Measurements from ENCODE around the gene PCDHGA5.
"Not testable (repeated sequence)": the region's sequence is repeated elsewhere in the genome, so short reads cannot be mapped to it uniquely, and the experiment has no call there.

Gene PCDHGA5

DNA sequence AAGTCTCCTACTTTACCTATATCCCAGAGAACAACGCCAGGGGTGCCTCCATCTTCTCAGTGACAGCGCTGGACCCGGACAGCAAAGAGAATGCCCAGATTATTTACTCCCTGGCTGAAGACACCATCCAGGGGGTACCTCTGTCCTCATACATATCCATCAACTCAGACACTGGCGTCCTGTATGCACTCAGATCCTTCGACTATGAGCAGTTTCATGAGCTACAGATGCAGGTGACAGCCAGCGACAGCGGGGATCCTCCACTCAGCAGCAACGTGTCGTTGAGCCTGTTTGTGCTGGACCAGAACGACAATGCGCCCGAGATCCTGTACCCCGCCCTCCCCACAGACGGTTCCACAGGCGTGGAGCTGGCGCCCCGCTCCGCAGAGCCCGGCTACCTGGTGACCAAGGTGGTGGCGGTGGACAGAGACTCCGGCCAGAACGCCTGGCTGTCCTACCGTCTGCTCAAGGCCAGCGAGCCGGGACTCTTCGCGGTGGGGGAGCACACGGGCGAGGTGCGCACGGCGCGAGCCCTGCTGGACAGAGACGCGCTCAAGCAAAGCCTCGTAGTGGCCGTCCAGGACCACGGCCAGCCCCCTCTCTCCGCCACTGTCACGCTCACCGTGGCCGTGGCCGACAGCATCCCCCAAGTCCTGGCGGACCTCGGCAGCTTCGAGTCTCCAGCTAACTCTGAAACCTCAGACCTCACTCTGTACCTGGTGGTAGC lies 50.7 kb downstream of the PCDHGA5 start:
- not testable (repeated sequence) for DNase-seq (ENCODE audit: low read depth)

DNA sequence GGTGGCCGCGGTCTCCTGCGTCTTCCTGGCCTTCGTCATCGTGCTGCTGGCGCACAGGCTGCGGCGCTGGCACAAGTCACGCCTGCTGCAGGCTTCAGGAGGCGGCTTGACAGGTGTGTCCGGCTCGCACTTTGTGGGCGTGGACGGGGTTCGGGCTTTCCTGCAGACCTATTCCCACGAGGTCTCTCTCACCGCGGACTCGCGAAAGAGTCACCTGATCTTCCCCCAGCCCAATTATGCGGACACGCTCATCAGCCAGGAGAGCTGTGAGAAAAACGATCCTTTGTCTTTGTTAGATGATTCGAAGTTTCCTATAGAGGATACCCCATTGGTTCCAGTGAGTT lies 51.3 kb downstream of the PCDHGA5 start:
- not testable (repeated sequence) for DNase-seq (ENCODE audit: low read depth)

Measured in HS-5 (cell line).